WTC11 (cell line): Measurements from ENCODE around the gene FSD2.

Experiments used
- CBFB ChIP-seq: sonication (generic); formaldehyde crosslinking; IDR thresholded peaks from 2 replicates; pipeline ENCODE4 v1.8.1; 2022; ENCODE audit warnings: mild to moderate bottlenecking, low read depth, missing genetic modification reagents
- CREB1 ChIP-seq: sonication (generic); formaldehyde crosslinking; IDR thresholded peaks from 2 replicates; pipeline ENCODE4 v1.8.0; 2023; ENCODE audit warnings: mild to moderate bottlenecking, missing genetic modification reagents
- CTCF ChIP-seq: fragments of 200-600 bp; IDR thresholded peaks from 2 replicates; pipeline ENCODE4 v1.8.0; 2022; ENCODE audit warnings: antibody characterized with exemption
- E2F5 ChIP-seq: sonication (generic); formaldehyde crosslinking; IDR thresholded peaks from 2 replicates; pipeline ENCODE4 v1.8.1; 2022; ENCODE audit warnings: mild to moderate bottlenecking, moderate library complexity, missing genetic modification reagents
- ELF4 ChIP-seq: sonication (generic); formaldehyde crosslinking; IDR thresholded peaks from 2 replicates; pipeline ENCODE4 v1.8.1; 2022; ENCODE audit warnings: low read depth, mild to moderate bottlenecking, moderate library complexity, missing genetic modification reagents
- ESRRA ChIP-seq: sonication (generic); formaldehyde crosslinking; IDR thresholded peaks from 2 replicates; pipeline ENCODE4 v1.8.1; 2022; ENCODE audit warnings: mild to moderate bottlenecking, missing genetic modification reagents, borderline replicate concordance
- IRF1 ChIP-seq: sonication (generic); formaldehyde crosslinking; IDR thresholded peaks from 2 replicates; pipeline ENCODE4 v1.8.0; 2023; ENCODE audit warnings: missing genetic modification reagents
- JUN ChIP-seq: sonication (generic); formaldehyde crosslinking; IDR thresholded peaks from 2 replicates; pipeline ENCODE4 v1.8.0; 2023; ENCODE audit warnings: mild to moderate bottlenecking, missing genetic modification reagents
- MYBL2 ChIP-seq: sonication (generic); formaldehyde crosslinking; IDR thresholded peaks from 2 replicates; pipeline ENCODE4 v1.8.1; 2023; ENCODE audit warnings: mild to moderate bottlenecking, moderate library complexity, missing genetic modification reagents
- NFYB ChIP-seq: sonication (generic); formaldehyde crosslinking; conservative IDR thresholded peaks from 2 replicates; pipeline ENCODE4 v1.8.0; 2022; ENCODE audit warnings: low read depth, missing genetic modification reagents
- SMAD4 ChIP-seq: sonication (generic); formaldehyde crosslinking; IDR thresholded peaks from 2 replicates; pipeline ENCODE4 v1.8.0; 2022; ENCODE audit warnings: mild to moderate bottlenecking, missing genetic modification reagents
- TEAD1 ChIP-seq: sonication (generic); formaldehyde crosslinking; IDR thresholded peaks from 2 replicates; pipeline ENCODE4 v1.8.0; 2022; ENCODE audit warnings: mild to moderate bottlenecking, missing genetic modification reagents
- USF2 ChIP-seq: sonication (generic); formaldehyde crosslinking; IDR thresholded peaks from 2 replicates; pipeline ENCODE4 v1.8.1; 2023; ENCODE audit warnings: mild to moderate bottlenecking, missing genetic modification reagents, moderate library complexity
- ZNF281 ChIP-seq: sonication (generic); formaldehyde crosslinking; IDR thresholded peaks from 2 replicates; pipeline ENCODE4 v1.8.0; 2023; ENCODE audit warnings: mild to moderate bottlenecking, missing genetic modification reagents

- no peak for TF ChIP-seq E2F5
- no peak for TF ChIP-seq CTCF
- no peak for TF ChIP-seq ELF4
- no peak for TF ChIP-seq ESRRA
- no peak for TF ChIP-seq NFYB (CRISPR knock-in tag)
- no peak for TF ChIP-seq ZNF281
- no peak for TF ChIP-seq IRF1
- TF ChIP-seq JUN (CRISPR knock-in tag), result no peak
- TF ChIP-seq TEAD1 (CRISPR knock-in tag), result no peak
- no peak for TF ChIP-seq CREB1 (CRISPR knock-in tag)
- TF ChIP-seq USF2 (CRISPR knock-in tag), result no peak
- no peak for TF ChIP-seq SMAD4 (CRISPR knock-in tag)
- no peak for TF ChIP-seq MYBL2
- no peak for TF ChIP-seq CBFB (CRISPR knock-in tag)
Measured at GRCh38 chr15:82840166-82840565, 34.3 kb upstream of the FSD2 start.
